Measurements from ENCODE around the gene DPY19L1. TPM values are rescaled to one million over a fixed set of nuclear protein-coding genes. Genes with fewer than 3 reads are reported as not detected.
"Not testable (repeated sequence)": the region's sequence is repeated elsewhere in the genome, so short reads cannot be mapped to it uniquely, and the experiment has no call there.

The DPY19L1 gene
- total RNA-seq, 1 donor from 2014 or later = 17.8 TPM

- ATAC-seq = no peak
- DNase-seq (ENCODE audit: low spot score) = no peak
Observed at GRCh38 chr7:34931739-34932138, 105.5 kb downstream of the DPY19L1 start.

- not testable (repeated sequence) for DNase-seq (ENCODE audit: low spot score); ATAC-seq
Observed at GRCh38 chr7:34929783-34930182, 107.5 kb downstream of the DPY19L1 start.

- no peak for ATAC-seq
Observed at GRCh38 chr7:34928560-34928959, 108.7 kb downstream of the DPY19L1 start.

GRCh38 chr7:34928052-34928451, 109.2 kb downstream of the DPY19L1 start:
- ATAC-seq = no peak

More at GRCh38 chr7:34928560-34928959, 108.7 kb downstream of the DPY19L1 start:
- DNase-seq (ENCODE audit: low spot score) = no peak

GRCh38 chr7:34920470-34920869, 116.8 kb downstream of the DPY19L1 start:
- not testable (repeated sequence) for ATAC-seq; DNase-seq (ENCODE audit: low spot score)

More at GRCh38 chr7:34928052-34928451, 109.2 kb downstream of the DPY19L1 start:
- no peak for DNase-seq (ENCODE audit: low spot score)

- not testable (repeated sequence) for DNase-seq (ENCODE audit: low spot score); ATAC-seq
Observed at GRCh38 chr7:34919038-34919437, 118.2 kb downstream of the DPY19L1 start.

- ATAC-seq; DNase-seq (ENCODE audit: low spot score): not testable (repeated sequence)
Observed at GRCh38 chr7:34918198-34918861, 119.0 kb downstream of the DPY19L1 start.

- DNase-seq (ENCODE audit: low spot score); ATAC-seq: not testable (repeated sequence)
Observed at GRCh38 chr7:34917515-34917914, 119.8 kb downstream of the DPY19L1 start.

- ATAC-seq = no peak
- no peak for DNase-seq (ENCODE audit: low spot score)
Observed at GRCh38 chr7:34916267-34916666, 121.0 kb downstream of the DPY19L1 start.

- DNase-seq (ENCODE audit: low spot score) (no peak), ATAC-seq (no peak)
Observed at GRCh38 chr7:34912236-34912635, 125.0 kb downstream of the DPY19L1 start.

GRCh38 chr7:34906266-34906850, 130.9 kb downstream of the DPY19L1 start:
- not testable (repeated sequence) for DNase-seq (ENCODE audit: low spot score); ATAC-seq

- DNase-seq (ENCODE audit: low spot score) = no peak
- no peak for ATAC-seq
Observed at GRCh38 chr7:34904987-34905386, 132.3 kb downstream of the DPY19L1 start.

GRCh38 chr7:34903921-34904320, 133.4 kb downstream of the DPY19L1 start:
- not testable (repeated sequence) for DNase-seq (ENCODE audit: low spot score); ATAC-seq

GRCh38 chr7:34902182-34902581, 135.1 kb downstream of the DPY19L1 start:
- DNase-seq (ENCODE audit: low spot score) (no peak), ATAC-seq (no peak)

- ATAC-seq (no peak), DNase-seq (ENCODE audit: low spot score) (no peak)
Observed at GRCh38 chr7:34900891-34901513, 136.3 kb downstream of the DPY19L1 start.

- ATAC-seq (no peak), DNase-seq (ENCODE audit: low spot score) (no peak)
Observed at GRCh38 chr7:34895202-34895601, 142.1 kb downstream of the DPY19L1 start.

GRCh38 chr7:34889951-34890350, 147.3 kb downstream of the DPY19L1 start:
- DNase-seq (ENCODE audit: low spot score) = no peak
- ATAC-seq = no peak

GRCh38 chr7:34886856-34887255, 150.4 kb downstream of the DPY19L1 start:
- DNase-seq (ENCODE audit: low spot score) (no peak), ATAC-seq (no peak)

- not testable (repeated sequence) for DNase-seq (ENCODE audit: low spot score); ATAC-seq
Observed at GRCh38 chr7:34883855-34884254, 153.4 kb downstream of the DPY19L1 start.

GRCh38 chr7:34879871-34880270, 157.4 kb downstream of the DPY19L1 start:
- DNase-seq (ENCODE audit: low spot score) = no peak
- no peak for ATAC-seq

- DNase-seq (ENCODE audit: low spot score); ATAC-seq: not testable (repeated sequence)
Observed at GRCh38 chr7:34878944-34879735, 158.1 kb downstream of the DPY19L1 start.
